GM18526 (cell line): Measurements from ENCODE around the gene KREMEN2.

Source experiments
- POLR2A ChIP-seq: IDR thresholded peaks from 3 replicates; pipeline ENCODE4 v1.6.1; 2011; ENCODE audit not compliant: insufficient read length; ENCODE audit errors: extremely low read depth

KREMEN2 gene

GRCh38 chr16:2956579-2956956 is 7.5 kb upstream of the KREMEN2 start:
- TF ChIP-seq POLR2A = no peak

GRCh38 chr16:2959206-2959605 is 4.9 kb upstream of the KREMEN2 start:
- no peak for TF ChIP-seq POLR2A

- no peak for TF ChIP-seq POLR2A
Measured at GRCh38 chr16:2960183-2961010, 3.7 kb upstream of the KREMEN2 start.

GRCh38 chr16:2962334-2963073 is 1.6 kb upstream of the KREMEN2 start:
- no peak for TF ChIP-seq POLR2A

- TF ChIP-seq POLR2A = no peak
Measured at GRCh38 chr16:2963074-2963722, 877 bp upstream of the KREMEN2 start.

- TF ChIP-seq POLR2A = no peak
Measured at GRCh38 chr16:2964475-2965336, 631 bp downstream of the KREMEN2 start.

GRCh38 chr16:2966043-2966807 is 2.1 kb downstream of the KREMEN2 start:
- no peak for TF ChIP-seq POLR2A

- no peak for TF ChIP-seq POLR2A
Measured at GRCh38 chr16:2966808-2967191, 2.7 kb downstream of the KREMEN2 start.

GRCh38 chr16:2967211-2967631 is 3.1 kb downstream of the KREMEN2 start:
- no peak for TF ChIP-seq POLR2A

- TF ChIP-seq POLR2A = no peak
Measured at GRCh38 chr16:2967721-2968161, 3.7 kb downstream of the KREMEN2 start.

GRCh38 chr16:2968368-2968737 is 4.3 kb downstream of the KREMEN2 start:
- no peak for TF ChIP-seq POLR2A

- TF ChIP-seq POLR2A = peak; percentile 36
Measured at GRCh38 chr16:2968738-2969544, 4.9 kb downstream of the KREMEN2 start, which contains the start of gene PAQR4. TSS of gene PAQR4 (plus strand) at chr16:2969348. CDS start at chr16:2969675, 327 bp downstream.
